HG03103 (cell line): Measurements from ENCODE around the gene SF1.

Experiments
- ATAC-seq: cut with Tn5 transposase; IDR thresholded peaks from one replicate; pipeline ENCODE4 v1.9.1; 2021; ENCODE audit warnings: low read depth; ENCODE audit not compliant: unreplicated experiment

SF1 gene

DNA sequence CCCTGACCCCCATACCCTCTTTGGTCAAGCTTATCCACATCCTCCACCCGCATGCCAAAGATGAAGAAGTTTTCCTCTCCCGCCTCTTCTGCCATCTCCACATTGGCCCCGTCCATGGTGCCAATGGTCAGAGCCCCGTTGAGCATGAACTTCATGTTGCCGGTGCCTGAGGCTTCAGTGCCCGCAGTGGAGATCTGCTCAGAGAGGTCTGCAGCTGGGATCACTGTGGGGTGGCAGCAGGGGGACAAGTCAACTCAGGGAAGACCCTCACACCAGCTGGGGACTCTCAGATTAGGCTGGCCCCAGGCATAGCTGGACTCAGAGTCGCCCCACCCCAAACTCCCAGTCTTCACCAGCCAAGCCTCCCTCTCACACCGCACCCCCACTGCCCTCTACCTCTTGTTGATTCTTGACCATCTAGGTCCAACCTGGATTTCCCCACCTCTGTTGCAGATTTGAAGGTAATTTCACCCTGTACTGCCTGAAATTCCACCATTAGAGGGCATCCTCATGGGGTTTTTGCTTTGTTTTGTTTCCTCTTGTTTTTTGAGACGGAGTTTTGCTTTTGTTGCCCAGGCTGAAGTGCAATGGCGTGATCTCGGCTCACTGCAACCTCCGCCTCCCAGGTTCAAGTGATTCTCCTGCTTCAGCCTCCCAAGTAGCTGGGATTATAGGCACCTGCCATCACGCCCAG is 27.8 kb downstream of the SF1 start:
- no peak for ATAC-seq

DNA sequence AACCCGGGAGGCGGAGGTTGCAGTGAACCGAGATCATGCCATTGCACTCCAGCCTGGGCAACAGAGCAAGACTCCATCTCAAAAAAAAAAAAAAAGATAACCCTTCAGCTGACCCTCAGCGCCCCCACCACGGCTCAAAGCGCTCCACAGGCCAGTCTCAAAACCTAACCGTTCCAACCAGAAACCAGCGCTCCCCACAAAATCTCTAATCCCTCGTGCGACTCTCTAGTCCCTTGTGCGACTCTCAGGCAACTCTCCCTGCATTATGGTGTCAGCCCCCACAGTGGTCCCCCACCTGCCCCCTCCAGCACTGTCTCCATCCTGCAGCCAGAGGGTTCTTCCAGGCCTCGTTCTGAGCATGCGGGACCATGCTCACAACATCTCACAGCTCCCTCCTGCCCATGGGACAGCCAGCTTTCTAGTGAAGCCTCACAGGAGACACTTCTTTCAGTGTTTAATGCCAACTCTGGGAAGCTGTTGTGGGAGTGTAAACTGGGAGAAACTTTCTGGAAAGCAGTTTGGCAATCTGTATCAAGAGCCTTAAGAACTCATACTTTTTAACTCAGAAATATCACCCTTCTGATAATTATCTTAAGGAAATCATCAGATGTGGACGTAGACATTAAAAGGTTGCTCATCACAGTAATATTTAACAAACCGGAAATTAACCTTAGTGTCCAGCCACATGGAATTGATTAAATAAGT is 30.2 kb downstream of the SF1 start:
- no peak for ATAC-seq

DNA sequence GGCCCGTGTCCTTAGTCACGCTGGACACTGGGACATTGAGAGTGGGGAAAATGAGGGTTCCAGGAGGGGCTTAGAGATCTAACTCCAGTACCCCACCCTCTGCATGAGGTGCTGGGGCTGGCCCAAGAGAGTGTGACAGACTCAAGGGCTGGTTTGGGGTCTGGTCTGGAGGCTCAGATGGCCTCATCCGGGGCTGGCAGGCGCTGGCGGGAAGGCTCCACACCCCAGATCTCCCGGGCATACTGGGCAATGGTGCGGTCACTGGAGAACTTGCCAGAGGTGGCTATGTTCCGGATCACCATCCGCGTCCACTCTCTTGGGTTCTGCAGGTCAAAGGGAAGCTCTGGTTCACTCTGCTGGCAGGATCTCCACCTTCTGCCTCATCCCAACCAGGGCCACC is 31.9 kb downstream of the SF1 start:
- no peak for ATAC-seq

DNA sequence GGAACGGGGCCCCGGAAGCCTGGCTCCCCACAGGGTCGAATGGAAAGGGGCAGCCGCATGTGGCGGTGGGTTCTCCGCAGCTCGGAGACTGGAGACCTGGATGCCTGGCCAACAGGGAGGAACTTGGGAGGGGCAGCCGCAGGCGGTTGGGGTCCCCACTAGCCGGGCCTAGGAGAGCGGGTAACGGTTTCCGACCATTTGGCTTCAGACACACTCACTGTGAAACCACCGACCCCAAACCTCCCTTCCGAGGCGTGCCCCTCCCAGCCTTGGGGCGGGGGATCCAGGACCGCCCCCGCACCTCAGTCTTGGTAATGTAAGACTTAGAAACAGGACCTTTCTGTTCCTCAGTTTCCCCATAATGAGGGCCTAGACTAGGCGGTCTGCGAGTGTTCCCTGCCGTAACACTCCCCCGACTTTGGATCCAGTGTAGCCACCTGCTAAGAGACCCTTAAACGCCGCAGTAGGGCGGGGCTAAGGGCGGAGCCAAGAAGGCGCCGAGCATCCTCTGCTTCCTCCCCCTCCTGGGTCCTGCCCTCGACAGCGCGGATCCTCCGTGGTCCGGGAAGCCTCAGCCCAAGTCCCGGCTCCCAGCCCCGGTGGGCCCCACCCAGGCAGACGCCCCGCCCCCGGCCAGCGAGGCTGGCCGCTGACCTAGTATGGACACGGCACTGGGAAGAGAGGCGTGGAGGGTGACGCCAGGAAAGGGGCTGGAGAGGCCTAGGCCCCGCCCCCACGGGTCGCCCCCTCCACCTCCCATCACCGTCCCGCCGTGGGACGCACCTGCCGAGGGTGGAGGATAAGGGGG is 32.6 kb downstream of the SF1 start:
- ATAC-seq, result no peak

DNA sequence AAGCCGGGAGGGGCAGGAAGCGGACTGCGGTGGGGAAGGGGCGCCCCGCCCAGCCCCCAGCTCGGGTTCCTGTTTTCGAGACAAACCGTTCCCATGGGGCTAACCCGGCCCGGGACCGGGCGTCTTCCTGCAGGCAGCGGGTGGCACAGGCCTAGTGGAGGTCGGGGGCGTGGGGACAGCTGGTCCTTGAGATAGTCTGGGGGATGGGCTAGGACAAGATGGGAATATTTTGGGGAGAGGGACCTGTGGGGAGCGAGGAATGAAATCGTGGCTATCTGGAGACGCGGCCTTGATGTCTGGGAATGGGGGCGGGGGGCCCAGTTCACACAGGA is 33.2 kb downstream of the SF1 start:
- no peak for ATAC-seq

DNA sequence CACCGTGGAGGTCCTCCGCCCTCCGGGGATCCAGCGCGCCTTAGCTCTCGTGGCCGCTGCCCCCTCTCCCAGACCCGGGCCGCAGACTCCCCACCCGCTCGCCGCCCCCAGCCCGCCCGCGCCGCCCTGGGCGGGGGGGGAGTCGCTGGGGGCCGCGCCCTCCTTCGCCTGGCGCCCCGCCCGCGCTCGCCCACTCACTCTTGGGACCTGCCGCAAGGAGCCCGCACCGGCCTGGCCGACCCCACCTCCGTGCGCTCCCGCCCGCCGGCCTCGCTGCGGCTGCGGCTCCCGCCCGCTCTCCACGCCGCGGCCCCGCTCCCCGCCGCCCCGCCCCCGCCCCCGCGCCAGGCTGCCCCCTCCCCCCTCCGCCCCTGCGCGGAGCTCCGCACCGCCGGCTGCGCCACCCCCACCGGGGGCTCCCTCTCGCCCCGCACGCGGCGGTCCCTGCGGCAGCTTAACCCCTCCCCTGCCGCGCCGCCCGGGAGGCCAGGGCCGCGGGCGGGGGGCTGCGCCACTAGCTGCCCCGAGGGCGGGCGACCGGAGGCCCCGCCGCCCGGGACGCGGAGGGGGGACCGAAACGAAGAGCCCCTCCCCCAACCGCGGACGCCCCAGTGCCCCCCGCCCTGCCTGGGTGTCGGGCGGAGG is 33.7 kb downstream of the SF1 start:
- ATAC-seq, result no peak

DNA sequence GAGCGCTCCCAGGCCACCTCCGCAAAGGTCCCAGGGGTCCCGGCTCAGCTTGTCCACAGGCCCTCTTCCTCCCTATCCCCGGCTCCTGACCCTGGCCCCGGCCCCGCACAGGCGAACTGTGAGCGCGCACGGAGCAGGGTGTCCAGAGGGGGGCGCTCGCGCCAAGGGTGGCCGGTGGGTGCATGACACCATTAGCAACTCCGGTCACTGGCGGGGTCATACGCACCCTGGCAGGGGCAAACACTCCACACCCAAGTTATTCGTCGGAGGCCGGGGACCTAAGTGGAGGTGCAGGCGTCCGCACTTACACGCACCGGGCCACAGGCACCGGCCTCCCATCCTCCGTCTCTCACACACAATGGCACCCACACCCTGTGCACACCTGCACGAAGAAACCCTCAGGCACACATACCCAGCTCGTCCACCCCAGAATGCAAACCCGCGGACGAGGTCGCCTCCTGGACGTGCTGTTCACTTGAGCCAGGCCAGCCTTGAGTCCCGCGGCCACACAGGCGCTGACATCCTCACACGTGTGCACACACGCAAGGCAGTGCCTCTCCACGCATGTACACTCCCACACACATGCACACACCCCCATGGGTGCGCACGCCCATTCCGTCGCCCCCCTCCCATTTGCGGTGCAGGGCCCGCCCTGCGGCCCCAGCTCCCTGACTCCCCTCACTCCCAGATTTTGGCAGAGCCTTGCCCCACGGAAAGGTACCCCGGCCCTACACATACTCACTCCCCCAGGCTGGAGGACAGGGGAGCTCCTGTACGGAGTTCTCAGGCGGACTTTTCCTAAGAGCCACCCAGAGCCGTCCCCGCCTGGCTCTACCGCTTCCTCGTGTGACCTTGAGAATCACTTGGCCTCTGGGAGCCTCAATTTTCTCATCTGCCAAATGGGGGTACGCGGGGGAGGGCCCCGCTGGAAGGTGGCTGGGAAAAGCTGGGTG is 34.5 kb downstream of the SF1 start, which contains the start of gene RASGRP2:
Gene RASGRP2 (minus strand): TSS at position 552 of the 953 bp plus-strand sequence. CDS start 1,276 bp downstream, outside the sequence.
- ATAC-seq, result no peak

DNA sequence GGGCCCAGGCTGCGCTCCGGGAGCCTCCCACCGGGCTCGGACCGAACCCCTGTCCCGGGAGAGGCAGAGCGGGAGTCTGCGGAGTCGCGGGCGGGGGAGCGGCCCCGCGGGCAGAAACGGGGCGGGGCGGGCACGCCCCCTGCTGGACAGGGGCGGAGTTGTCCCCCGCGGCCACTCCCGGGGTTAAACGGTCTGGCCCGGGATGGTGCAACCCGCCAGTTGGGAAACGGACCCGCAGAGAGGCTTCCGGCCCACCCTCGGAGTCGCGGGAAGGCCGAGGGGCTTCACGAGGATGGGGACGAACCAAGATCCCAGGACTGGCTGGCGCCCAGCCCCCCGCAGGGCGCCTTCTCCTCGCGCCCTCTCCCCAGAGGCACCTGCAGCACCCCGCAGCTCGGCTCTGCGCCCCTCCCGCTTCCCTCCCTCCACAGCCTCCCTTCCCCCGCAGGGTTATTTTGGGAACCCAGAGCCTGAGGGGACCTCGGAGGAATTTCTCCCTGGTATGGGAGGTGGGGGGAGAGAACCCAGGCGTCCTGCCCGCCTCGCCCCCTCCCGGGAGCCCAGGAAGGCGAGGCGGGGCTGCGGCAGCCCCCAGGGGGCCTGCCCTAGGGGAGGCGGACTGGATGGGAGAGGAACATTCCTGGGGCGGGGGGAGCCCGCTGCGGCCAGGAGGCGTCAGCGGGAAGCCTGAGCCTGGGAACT is 35.3 kb downstream of the SF1 start:
- ATAC-seq, result no peak

DNA sequence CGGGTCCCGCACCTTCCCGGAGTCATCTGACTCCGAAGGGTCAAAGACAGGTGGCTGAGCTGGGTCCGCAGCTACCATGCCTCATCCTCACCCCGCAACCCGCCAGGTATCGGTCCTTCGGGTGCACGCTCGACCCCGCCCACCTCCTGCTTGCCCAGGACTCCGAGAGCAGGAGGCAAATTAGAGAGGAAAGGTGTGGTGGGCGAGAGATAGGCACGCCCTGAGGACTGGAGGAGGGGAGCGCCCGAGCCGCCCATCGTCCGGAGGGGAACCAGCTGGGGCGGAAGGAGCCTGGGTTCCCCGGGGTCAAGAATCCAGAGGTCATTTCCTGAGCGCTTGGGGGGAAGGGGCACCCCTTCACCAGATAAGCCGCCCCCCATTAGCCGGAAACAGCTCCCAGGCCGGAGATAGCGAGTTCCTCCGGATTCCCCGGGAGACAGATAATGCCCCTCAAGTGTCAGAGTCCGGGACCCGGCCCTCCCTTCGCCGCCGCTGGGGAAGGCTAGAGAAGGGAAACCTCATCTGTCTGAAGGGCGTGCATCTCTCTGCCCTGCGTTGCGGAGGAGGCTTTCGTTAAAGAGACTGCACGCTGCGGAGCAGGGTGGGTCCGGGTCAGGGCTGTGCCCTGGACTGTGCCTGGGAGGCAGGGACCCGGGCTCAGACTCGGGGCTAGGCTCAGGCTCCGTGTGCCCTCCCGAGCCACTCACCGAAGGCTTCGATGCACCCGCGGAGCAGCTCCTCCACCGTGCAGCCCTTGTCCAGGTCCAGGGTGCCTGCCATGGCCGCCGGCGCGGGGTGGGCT is 36.1 kb downstream of the SF1 start:
- ATAC-seq, result no peak

DNA sequence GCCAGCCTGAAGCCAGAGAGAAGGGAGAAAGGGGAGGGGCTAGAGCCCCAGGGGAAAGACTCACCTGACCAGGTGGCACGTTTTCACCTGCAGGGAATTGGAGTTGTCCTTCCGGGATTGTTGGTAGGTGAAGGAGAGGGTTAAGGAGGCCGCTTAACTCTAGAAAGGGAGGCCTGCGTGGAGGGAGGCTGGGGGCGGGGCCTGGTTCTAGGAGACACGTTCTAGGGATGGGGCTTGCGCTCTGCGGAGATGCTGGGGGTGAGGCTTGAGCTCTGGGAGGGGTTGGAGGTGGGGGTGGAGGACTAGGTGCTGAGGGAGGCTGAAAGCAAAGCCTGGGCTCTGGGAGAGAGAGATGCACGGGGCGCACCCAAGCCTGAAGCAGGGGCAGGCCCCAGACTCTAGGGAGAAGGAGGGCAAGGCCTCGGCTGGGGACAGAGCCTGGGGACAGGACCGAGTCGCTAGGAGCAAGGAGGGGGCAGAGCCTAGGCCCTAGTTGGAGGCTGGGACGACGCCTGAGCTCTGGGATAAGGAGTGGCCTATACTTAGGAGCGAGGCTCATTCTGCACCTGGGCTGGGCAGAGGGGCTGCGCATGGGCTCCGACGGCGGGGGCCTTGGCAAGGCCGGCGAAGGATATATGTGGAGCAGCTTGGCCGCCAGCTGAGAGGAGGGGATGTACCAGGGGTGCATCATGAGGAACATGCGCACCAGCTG is 36.8 kb downstream of the SF1 start:
- no peak for ATAC-seq

DNA sequence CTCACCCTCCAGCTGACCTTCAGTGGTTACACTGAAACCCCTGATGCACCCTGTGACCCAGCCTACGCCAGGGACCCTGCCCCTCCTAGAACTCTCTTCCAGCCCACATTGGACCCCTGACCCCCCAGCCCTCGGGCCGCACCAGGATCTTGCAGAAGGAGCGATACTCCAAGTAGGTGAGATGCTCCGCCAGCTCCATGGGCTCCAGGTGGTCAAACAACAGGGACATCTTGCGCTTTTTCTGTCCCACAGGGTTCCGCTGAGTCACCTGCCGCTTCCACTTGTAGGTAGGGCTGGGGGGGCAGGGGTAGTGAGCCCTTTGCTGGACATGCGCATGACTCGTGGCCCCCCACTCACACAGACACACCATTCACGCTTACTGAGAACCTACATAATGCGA is 38.5 kb downstream of the SF1 start:
- ATAC-seq, result no peak

DNA sequence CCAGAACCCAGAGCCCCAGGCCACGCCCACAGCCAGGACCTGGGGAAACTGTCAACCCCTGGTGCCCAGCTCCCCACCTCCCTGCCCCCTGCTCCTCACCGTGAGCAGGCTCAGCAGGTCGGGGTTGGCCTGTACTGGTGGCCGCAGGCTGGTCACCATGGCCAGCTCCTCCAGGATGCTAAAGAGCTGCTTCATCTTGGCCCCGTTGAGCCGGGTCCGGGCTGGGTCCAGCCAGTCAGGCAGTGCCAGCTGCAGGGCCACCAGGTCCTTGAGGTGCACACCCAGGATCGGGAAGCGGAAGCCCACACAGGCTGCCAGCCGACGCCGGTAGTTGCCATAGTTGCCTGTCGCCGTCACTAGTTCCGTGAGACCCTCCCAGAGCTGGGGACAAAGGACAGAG is 41.7 kb downstream of the SF1 start:
- ATAC-seq, result no peak

DNA sequence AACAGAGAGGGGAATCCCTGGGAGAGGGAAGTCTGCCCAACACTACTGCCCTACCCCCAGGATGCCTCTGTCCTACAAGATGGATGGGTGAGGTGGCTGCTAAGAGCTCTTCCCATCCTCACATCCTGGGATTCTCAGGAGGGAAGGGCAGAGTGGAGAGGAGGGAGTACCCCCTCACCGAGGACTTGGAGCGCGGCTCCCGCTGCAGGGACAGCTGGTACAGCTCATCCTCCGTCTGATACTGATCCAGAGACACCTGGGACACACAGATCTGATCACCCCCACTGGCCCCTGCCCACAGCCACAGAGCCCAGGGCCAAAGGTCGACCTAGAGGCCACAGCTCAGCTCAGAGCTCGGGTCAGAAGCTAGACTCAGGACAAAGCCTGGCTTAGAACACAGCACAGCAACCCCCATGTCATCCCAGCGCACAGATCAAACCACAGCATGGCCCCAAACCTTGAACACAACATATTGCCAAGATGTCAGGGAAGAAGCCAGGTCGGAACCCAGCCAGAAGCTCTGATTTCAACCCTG is 42.5 kb downstream of the SF1 start:
- no peak for ATAC-seq

DNA sequence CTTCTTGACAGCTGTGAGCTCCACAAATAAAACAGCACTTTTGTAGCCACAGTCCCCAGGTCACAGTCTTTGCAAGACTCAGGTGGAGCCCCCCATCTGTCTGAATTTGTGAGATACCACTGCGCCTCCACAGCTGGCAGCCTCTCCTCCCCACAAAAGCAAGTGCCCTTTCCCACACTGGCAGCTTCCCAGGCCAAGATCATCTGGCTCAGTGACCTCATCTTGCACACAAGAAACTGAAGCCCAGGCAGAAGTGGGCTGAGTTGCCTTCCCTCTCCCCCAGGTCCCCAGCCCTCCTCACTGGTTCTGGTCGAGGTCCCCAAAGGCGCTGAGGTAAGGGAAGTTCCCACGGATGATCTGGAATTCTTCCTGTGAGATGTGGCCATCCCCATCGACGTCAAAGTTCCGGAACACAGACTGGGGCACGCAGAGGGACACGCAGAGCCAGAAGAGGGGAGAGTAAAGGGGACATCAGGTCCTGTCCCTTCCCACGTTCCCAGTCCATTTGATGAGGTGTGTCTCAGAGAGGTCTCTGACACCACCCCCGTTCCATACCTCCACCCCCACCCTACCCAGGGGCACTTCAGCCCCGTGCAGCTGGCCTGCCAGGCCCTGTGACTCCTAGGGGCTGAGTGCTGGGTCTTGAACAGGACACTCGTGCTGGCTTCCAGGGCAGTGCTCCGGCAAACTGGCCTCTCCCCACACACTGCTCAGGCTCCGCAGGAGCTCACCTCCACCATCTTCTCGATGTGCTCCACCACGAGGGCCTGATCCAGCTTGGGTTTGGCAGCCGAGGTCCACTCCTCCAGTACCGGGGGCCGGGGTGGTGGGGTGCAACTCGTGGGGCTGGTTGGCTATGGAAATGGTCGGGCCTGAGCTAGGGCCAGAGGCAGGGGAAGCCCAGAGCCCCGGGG is 43.3 kb downstream of the SF1 start:
- no peak for ATAC-seq

DNA sequence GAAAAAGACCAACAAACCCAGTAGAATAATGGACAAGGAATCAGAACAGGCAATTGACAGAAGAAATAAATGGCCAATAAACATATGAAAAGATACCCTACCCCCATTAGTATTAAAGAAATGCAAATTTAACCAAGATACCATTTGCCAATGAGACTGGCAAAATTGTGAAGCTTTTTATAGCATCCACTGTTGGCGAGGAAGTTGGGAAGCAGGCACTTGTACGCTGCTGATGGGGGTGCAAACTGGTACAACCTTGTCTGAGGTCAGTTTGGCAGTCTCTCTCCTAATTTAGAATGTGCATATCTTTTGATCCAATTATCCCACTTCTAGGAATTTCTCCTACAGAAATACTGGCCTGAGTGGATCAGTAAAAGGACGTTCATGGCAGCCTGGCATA is 46.7 kb downstream of the SF1 start:
- no peak for ATAC-seq

DNA sequence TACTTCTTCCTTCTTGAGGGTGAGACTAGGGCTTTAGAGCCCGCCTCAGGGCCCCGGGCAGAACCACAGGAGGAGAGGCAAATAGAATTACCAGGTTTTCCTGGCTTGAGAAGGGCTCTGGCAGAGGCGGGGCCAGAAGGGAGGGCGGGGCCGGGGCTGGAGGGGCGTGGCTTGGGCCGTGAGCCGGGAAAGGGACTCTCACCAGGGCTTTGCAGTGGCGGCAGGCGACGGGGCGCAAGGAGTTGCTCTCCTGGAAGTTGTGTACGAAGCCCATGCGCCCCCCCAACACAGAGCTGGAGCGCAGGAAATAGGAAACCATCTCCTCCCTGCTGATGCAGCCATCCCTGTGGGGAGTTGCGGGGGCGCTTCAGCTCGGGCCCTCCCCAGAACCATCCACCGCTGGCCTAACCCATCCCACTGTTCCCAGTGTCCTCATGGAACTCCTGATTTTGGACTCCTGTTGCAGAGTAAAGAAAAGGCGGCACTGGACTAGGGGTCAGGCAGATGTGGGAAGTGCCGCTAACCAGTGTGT is 48.4 kb downstream of the SF1 start:
- ATAC-seq, result no peak
